A549 (cell line): ENCODE data around the gene HCRTR1. TPM values are rescaled to one million over a fixed set of nuclear protein-coding genes. Genes with fewer than 3 reads are reported as not detected.

Source experiments
- ATAC-seq, 2 experiments: fragments of 200-7000 bp in 1 of 2; fragments of >200 bp in 1 of 2; cut with Nextera tagmentation in 1 of 2; cut with Tn5 transposase in 1 of 2; 3 replicates each; pipeline versions ENCODE4 v1.8.0 to v1.9.1; 2018 to 2020; ENCODE audit warnings: mild to moderate bottlenecking in 1 of 2, moderate library complexity in 1 of 2
- CTCF ChIA-PET: fragments of 300-600 bp; sonication (Branson Sonifier 250); formaldehyde crosslinking; extraction: SDS; loops from one replicate; lab custom pipeline; 2021; ENCODE audit warnings: antibody characterized with exemption, inconsistent platforms; lab: Yijun Ruan, JAX
- POLR2A ChIA-PET: fragments of 350-600 bp; formaldehyde crosslinking; extraction: SDS; loops from one replicate; lab custom pipeline; 2021; ENCODE audit warnings: antibody characterized with exemption, inconsistent platforms; lab: Yijun Ruan, JAX
- DNase-seq, 2 experiments: peaks; one replicate each; pipeline versions ENCODE4 v3.0.0 to v3.0.0-alpha.2; 2011 to 2016; ENCODE audit warnings: low read depth in 1 of 2, low spot score in 1 of 2
- FAIRE-seq: peaks from 2 replicates; lab custom pipeline; 2011; peaks lifted over from hg19 to GRCh38; lab: Jason Lieb, UNC
- H3K27ac ChIP-seq, 2 experiments: fragments of >200 bp; sonication (Bioruptor Twin); formaldehyde crosslinking; 3 replicates each; pipeline ENCODE4 v1.5.1; 2016 to 2017
- H3K4me1 ChIP-seq: fragments of >200 bp; sonication (Bioruptor Twin); formaldehyde crosslinking; 3 replicates; pipeline ENCODE4 v1.6.1; 2016
- H3K4me2 ChIP-seq: fragments of >200 bp; sonication (Bioruptor Twin); formaldehyde crosslinking; 3 replicates; pipeline ENCODE4 v1.6.1; 2016
- H3K4me3 ChIP-seq: fragments of >200 bp; sonication (Bioruptor Twin); formaldehyde crosslinking; 3 replicates; pipeline ENCODE4 v1.5.1; 2016
- H3K9me3 ChIP-seq: fragments of >200 bp; sonication (Bioruptor Twin); formaldehyde crosslinking; 3 replicates; pipeline ENCODE4 v1.6.1; 2016
- ATOH8 ChIP-seq: fragments of 250-450 bp; sonication (Bioruptor Pico); IDR thresholded peaks from 2 replicates; pipeline ENCODE4 v1.5.0; 2020; ENCODE audit warnings: low read depth, mild to moderate bottlenecking, moderate library complexity
- CBX8 ChIP-seq: fragments of 200-600 bp; sonication (generic); IDR thresholded peaks from 2 replicates; pipeline ENCODE4 v1.6.1; 2016
- CEBPB ChIP-seq, 2 experiments: fragments of >200 bp in 1 of 2; sonication (Bioruptor Twin) in 1 of 2; formaldehyde crosslinking in 1 of 2; IDR thresholded peaks; 2 replicates each; pipeline ENCODE4 v1.6.1; 2012 to 2016
- CHD2 ChIP-seq: fragments of 150-350 bp; IDR thresholded peaks from 2 replicates; pipeline ENCODE4 v1.6.1; 2014; ENCODE audit warnings: low read length; ENCODE audit not compliant: partially characterized antibody
- ELK1 ChIP-seq: fragments of 150-350 bp; IDR thresholded peaks from 2 replicates; pipeline ENCODE4 v1.6.1; 2014; ENCODE audit warnings: low read depth, mild to moderate bottlenecking, low read length
- HOXA7 ChIP-seq: fragments of 250-450 bp; sonication (Bioruptor Pico); IDR thresholded peaks from 2 replicates; pipeline ENCODE4 v1.5.0; 2020; ENCODE audit warnings: mild to moderate bottlenecking, moderate library complexity
- HOXB13 ChIP-seq: fragments of 250-450 bp; sonication (Bioruptor Pico); IDR thresholded peaks from 2 replicates; pipeline ENCODE4 v1.5.0; 2020; ENCODE audit warnings: low read depth, mild to moderate bottlenecking, moderate library complexity
- JUNB ChIP-seq: fragments of >200 bp; sonication (Bioruptor Twin); formaldehyde crosslinking; IDR thresholded peaks from 2 replicates; pipeline ENCODE4 v1.6.1; 2016
- MAZ ChIP-seq: fragments of 150-350 bp; IDR thresholded peaks from 2 replicates; pipeline ENCODE4 v1.6.1; 2014; ENCODE audit warnings: antibody characterized with exemption, low read depth, low read length, borderline replicate concordance
- MYC ChIP-seq: IDR thresholded peaks from 2 replicates; pipeline ENCODE4 v1.6.1; 2012; ENCODE audit warnings: mild to moderate bottlenecking, inconsistent platforms, low read length, improper control_type of control experiment, borderline replicate concordance
- NFE2L2 ChIP-seq: fragments of 150-350 bp; conservative IDR thresholded peaks from 2 replicates; pipeline ENCODE4 v1.6.1; 2014; ENCODE audit warnings: low read length
- NPAS2 ChIP-seq: fragments of 250-450 bp; sonication (Bioruptor Pico); IDR thresholded peaks from 2 replicates; pipeline ENCODE4 v1.8.0; 2022; ENCODE audit warnings: mild to moderate bottlenecking, moderate library complexity, borderline replicate concordance
- POLR2AphosphoS2 ChIP-seq: conservative IDR thresholded peaks from 2 replicates; pipeline ENCODE4 v1.6.1; 2012; ENCODE audit warnings: low read length, improper control_type of control experiment, inconsistent platforms
- RAD21 ChIP-seq, 2 experiments: fragments of >200 bp in 1 of 2; sonication (Bioruptor Twin) in 1 of 2; formaldehyde crosslinking in 1 of 2; IDR thresholded peaks in 1 of 2; conservative IDR thresholded peaks in 1 of 2; 2 replicates in 1 of 2; 3 replicates in 1 of 2; pipeline ENCODE4 v1.6.1; 2012 to 2018; ENCODE audit warnings: inconsistent platforms in 1 of 2
- RARB ChIP-seq: fragments of 250-450 bp; sonication (Bioruptor Pico); IDR thresholded peaks from 2 replicates; pipeline ENCODE4 v1.8.0; 2021; ENCODE audit warnings: mild to moderate bottlenecking, moderate library complexity
- REST ChIP-seq: fragments of 200-600 bp; sonication (generic); IDR thresholded peaks from 2 replicates; pipeline ENCODE4 v1.6.1; 2016; ENCODE audit warnings: antibody characterized with exemption, mild to moderate bottlenecking, moderate library complexity
- RFX5 ChIP-seq: fragments of 450-650 bp; IDR thresholded peaks from 2 replicates; pipeline ENCODE4 v1.7.1; 2014; ENCODE audit warnings: antibody characterized with exemption, mild to moderate bottlenecking, moderate library complexity
- ZNF302 ChIP-seq: fragments of 250-450 bp; sonication (Bioruptor Pico); IDR thresholded peaks from 2 replicates; pipeline ENCODE4 v1.9.0; 2021; ENCODE audit warnings: inconsistent platforms, mild to moderate bottlenecking, moderate library complexity
- WGBS: methylation state at CpG from one replicate; pipeline ENCODE4 v1.1.6; 2017; ENCODE audit errors: missing lambda C conversion rate; 5-methylcytosine and 5-hydroxymethylcytosine counted together
- polyA plus RNA-seq, 4 experiments: library from polyadenylated mRNA; depleted of rRNA in 3 of 4; stranded (reverse); fragments of >200 nt; fragmentation: RNase III in 1 of 4; extraction: RNeasy Plus Mini Kit Qiagen cat#74134 plus additional on column Dnase treatment in 1 of 4; gene quantifications; 2 replicates in 3 of 4; 3 replicates in 1 of 4; pipeline ENCODE4 v1.2.3, GENCODE V29; 2011 to 2017
- TF ChIP-seq, protein P1 (sequence below): fragments of >200 bp; sonication (Bioruptor Twin); formaldehyde crosslinking; IDR thresholded peaks from 2 replicates; pipeline ENCODE4 v1.6.1; 2016
- TF ChIP-seq, protein P2 (sequence below): IDR thresholded peaks from 2 replicates; pipeline ENCODE4 v1.6.1; 2012
- TF ChIP-seq, protein P3 (sequence below): fragments of >200 bp; sonication (Bioruptor Twin); formaldehyde crosslinking; IDR thresholded peaks from 3 replicates; pipeline ENCODE4 v1.6.1; 2016

Gene HCRTR1
- polyA plus RNA-seq, 2 of the 4 experiments (the other 2 are of a cell fraction): not detected

DNA sequence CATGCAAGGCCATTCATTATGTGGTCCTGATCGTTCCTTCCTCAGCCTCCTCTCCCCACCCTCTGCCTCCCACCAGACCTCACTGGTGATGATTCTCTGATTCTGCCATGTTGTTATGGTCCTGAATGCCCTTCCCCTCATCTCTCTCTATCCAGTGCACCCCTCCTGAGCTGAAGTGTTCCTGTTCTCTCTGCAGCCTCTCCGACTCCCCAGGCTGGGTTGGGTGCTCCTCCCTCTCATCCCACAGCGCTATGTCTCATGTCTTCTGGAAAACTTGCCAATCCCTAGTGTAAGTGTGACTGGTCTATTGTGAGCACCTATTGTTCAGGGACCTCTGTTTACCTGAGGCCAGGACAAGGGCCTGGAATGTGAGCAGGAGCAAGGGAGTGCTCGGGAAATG, 38.3 kb downstream of the HCRTR1 start:
- 93% methylated on average over 4 of the region's 4 CpGs for WGBS
- no peak overlapping the region for H3K4me3 ChIP-seq

GRCh38 chr1:31657020-31657804, 39.7 kb downstream of the HCRTR1 start:
- Histone ChIP-seq H3K27ac (no peak overlapping the region), H3K9me3 (no peaks in the 10 kb centered on the region), H3K4me1 (no peaks in the 10 kb centered on the region), H3K4me3 (no peak overlapping the region), H3K4me2 (no peak overlapping the region)
- POLR2A ChIA-PET: no interaction called here
- no peak for ATAC-seq
- CTCF ChIA-PET: interaction anchor here (1.0 to 3.3 kb wide), 3 partner anchors 12 to 132 kb away, joined by 3 to 15 read pairs (median 3); partner anchors contain the start of gene PEF1
- WGBS: 64% methylated on average over 6 of the region's 14 CpGs
- DNase-seq: no peak
- no peak for FAIRE-seq
- TF ChIP-seq MYC (no peak), RFX5 (no peak), HOXA7 (no peak), ELK1 (no peak), CEBPB (IDR thresholded peaks at IDR 0.05) (no peak), JUNB (no peak), MAZ (no peak), NPAS2 (CRISPR knock-in tag) (no peak), RARB (CRISPR knock-in tag) (no peak), ATOH8 (CRISPR knock-in tag) (no peak)
- TF ChIP-seq, protein P1, sequence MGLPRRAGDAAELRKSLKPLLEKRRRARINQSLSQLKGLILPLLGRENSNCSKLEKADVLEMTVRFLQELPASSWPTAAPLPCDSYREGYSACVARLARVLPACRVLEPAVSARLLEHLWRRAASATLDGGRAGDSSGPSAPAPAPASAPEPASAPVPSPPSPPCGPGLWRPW: no peak
- TF ChIP-seq, protein P2, sequence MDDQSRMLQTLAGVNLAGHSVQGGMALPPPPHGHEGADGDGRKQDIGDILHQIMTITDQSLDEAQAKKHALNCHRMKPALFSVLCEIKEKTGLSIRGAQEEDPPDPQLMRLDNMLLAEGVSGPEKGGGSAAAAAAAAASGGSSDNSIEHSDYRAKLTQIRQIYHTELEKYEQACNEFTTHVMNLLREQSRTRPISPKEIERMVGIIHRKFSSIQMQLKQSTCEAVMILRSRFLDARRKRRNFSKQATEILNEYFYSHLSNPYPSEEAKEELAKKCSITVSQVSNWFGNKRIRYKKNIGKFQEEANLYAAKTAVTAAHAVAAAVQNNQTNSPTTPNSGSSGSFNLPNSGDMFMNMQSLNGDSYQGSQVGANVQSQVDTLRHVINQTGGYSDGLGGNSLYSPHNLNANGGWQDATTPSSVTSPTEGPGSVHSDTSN: no peak

More for the DNA sequence above, 38.3 kb downstream of the HCRTR1 start:
- TF ChIP-seq REST (no peak), CHD2 (no peak), CEBPB (IDR thresholded peaks at IDR 0.05) (no peak), ATOH8 (CRISPR knock-in tag) (no peak), ZNF302 (CRISPR knock-in tag) (no peak), POLR2AphosphoS2 (no peak), RAD21 (conservative IDR thresholded peaks at IDR 0.05 in 1 of 2, IDR thresholded peaks at IDR 0.05 in 1 of 2) (no peak), HOXB13 (CRISPR knock-in tag) (no peak), NFE2L2 (no peak), CBX8 (no peak)
- TF ChIP-seq, protein P3, sequence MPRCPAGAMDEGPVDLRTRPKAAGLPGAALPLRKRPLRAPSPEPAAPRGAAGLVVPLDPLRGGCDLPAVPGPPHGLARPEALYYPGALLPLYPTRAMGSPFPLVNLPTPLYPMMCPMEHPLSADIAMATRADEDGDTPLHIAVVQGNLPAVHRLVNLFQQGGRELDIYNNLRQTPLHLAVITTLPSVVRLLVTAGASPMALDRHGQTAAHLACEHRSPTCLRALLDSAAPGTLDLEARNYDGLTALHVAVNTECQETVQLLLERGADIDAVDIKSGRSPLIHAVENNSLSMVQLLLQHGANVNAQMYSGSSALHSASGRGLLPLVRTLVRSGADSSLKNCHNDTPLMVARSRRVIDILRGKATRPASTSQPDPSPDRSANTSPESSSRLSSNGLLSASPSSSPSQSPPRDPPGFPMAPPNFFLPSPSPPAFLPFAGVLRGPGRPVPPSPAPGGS: no peak
- no peaks in the 10 kb centered on the region for H3K9me3 ChIP-seq
- H3K4me1 ChIP-seq: no peaks in the 10 kb centered on the region
- no peak overlapping the region for H3K27ac ChIP-seq
- DNase-seq: no peak
- ChIA-PET CTCF (interaction anchor here (0.8 to 1.7 kb wide), 3 partner anchors 7 to 90 kb away, joined by 3 to 6 read pairs (median 4); no protein-coding TSS in a partner anchor), POLR2A (no interaction called here)
- FAIRE-seq: no peak
- no peak for ATAC-seq
- no peak overlapping the region for H3K4me2 ChIP-seq
